IPS-20b (cell line): Measurements from ENCODE around the gene B4GALNT3.

Experiments used
- H3K27ac ChIP-seq: one replicate; pipeline ENCODE4 v1.5.1; 2013; ENCODE audit warnings: low read length
- H3K27me3 ChIP-seq: 2 replicates; pipeline ENCODE4 v1.6.1; 2013; ENCODE audit warnings: mild to moderate bottlenecking, low read length, inconsistent platforms; ENCODE audit not compliant: insufficient read depth
- H3K36me3 ChIP-seq: 2 replicates; pipeline ENCODE4 v1.6.1; 2013; ENCODE audit warnings: low read depth, mild to moderate bottlenecking, inconsistent platforms, low read length, moderate library complexity; ENCODE audit not compliant: insufficient read depth
- H3K4me1 ChIP-seq: 2 replicates; pipeline ENCODE4 v1.6.1; 2013; ENCODE audit warnings: mild to moderate bottlenecking, control low read depth, inconsistent platforms, low read length, moderate library complexity; ENCODE audit not compliant: insufficient read depth
- H3K4me3 ChIP-seq: 2 replicates; pipeline ENCODE4 v1.5.1; 2013; ENCODE audit warnings: mild to moderate bottlenecking, low read length, inconsistent platforms
- H3K9ac ChIP-seq: 2 replicates; pipeline ENCODE4 v1.6.1; 2013; ENCODE audit warnings: low read depth, mild to moderate bottlenecking, inconsistent platforms, low read length, moderate library complexity
- H3K9me3 ChIP-seq: 2 replicates; pipeline ENCODE4 v1.6.1; 2013; ENCODE audit warnings: mild to moderate bottlenecking, low read depth, low read length, inconsistent platforms; ENCODE audit not compliant: insufficient read depth

B4GALNT3 gene

DNA sequence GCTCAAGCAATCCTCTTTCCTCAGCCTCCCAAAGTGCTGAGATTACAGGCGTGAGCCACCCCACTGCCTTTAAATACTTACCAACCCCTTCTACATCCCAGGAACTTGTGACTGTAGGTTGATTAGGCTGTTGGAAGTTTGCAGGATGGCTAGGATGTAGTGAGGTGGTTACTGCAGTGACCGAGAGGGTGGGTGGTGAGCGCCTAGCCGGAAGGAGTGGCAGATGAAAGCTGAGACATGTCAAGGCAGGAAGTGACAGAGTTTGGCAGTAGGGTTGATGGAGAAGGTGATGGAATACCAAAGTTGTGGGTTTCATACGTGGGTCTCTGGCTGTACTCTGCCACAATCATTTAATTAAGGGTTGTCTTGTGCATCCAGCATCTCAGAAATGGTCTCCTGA lies 13.5 kb downstream of the B4GALNT3 start:
- H3K9ac ChIP-seq: no peak overlapping the region
- H3K27me3 ChIP-seq: no peaks in the 10 kb centered on the region
- peaks cover 4% of the 10 kb centered on the region for H3K4me1 ChIP-seq
- H3K9me3 ChIP-seq: no peaks in the 10 kb centered on the region
- no peaks in the 10 kb centered on the region for H3K36me3 ChIP-seq
- H3K4me3 ChIP-seq: no peak overlapping the region
- no peak overlapping the region for H3K27ac ChIP-seq

DNA sequence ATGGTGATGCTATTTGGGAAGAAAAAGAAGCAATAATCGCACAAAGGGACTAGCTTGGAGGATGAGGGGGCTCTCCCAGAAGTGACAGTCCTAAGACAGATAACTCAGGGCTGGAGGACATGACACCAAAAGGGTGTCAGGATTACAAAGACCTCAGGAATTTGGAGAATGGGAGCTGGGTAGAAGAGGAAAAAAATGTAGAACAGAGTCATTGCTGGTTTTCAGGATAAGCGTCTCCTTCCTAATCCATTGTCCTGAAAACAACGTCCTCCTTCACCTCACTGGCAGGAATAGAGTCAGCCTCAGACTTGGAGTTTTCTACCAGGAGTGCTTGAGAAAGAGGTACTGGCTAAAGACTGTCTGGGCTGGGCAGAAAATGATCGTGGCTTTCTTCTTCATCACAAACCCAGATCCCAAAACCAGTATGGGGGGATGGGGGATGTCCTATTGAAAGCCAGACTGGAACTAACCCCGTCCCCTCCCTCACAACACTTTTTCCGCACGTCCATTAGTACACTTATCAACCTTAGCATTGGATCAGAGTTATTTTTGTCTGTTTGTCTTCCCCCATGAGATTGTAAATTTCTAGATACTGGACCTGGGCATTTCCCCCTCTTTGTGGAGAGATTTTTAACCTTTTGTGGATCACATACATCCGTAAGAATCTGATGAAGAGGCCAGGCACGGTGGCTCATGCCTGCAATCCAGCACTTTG lies 14.3 kb downstream of the B4GALNT3 start:
- H3K27ac ChIP-seq: no peak overlapping the region
- H3K9me3 ChIP-seq: no peaks in the 10 kb centered on the region
- no peaks in the 10 kb centered on the region for H3K27me3 ChIP-seq
- no peaks in the 10 kb centered on the region for H3K36me3 ChIP-seq
- H3K4me1 ChIP-seq: peaks cover 4% of the 10 kb centered on the region
- H3K4me3 ChIP-seq: no peak overlapping the region
- H3K9ac ChIP-seq: no peak overlapping the region

DNA sequence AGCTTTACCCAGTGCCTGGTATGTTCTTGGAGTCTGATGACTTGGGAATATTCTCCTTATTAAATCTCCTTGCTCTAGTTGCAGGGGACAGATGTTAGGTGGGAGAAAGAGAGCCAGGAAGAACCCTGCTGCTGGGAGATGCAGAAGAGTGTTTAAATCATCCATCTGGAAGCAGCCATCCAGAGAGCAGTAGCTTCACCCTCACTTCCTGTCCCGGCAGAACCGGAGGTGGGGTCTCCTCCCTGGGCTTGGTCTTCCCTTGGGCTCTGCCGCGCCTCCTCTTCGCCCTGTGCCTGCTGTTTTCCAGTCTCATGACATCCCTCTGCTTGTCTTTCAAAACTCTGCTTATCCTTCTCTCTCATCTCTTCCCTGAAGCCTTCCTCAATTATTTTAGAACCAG lies 15.5 kb downstream of the B4GALNT3 start:
- Histone ChIP-seq H3K4me3 (no peak overlapping the region), H3K9ac (no peak overlapping the region), H3K9me3 (no peaks in the 10 kb centered on the region), H3K4me1 (peaks cover 4% of the 10 kb centered on the region), H3K27ac (no peak overlapping the region), H3K36me3 (no peaks in the 10 kb centered on the region), H3K27me3 (no peaks in the 10 kb centered on the region)

DNA sequence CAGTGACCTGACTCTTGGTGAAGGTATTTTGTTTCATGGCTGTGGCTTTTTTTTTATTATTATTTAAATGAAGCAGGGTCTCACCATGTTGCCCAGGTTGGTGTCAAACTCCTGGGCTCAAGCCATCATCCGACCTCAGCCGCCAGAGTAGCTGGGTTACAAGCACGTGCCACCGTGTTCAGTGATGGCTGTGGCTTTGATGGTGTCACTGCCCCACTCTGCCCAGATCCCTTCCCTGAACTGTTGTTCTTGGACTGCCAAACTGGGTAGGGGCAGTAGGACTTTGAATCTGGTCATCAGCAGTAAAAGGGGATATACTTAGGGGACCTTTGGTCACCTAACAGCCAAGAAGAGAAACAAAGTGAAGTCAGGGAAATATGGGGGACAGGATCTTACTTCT lies 19.4 kb downstream of the B4GALNT3 start:
- Histone ChIP-seq H3K27ac (no peak overlapping the region), H3K36me3 (no peaks in the 10 kb centered on the region), H3K27me3 (no peaks in the 10 kb centered on the region), H3K4me3 (no peak overlapping the region), H3K9ac (no peak overlapping the region), H3K9me3 (no peaks in the 10 kb centered on the region), H3K4me1 (peaks cover 1% of the 10 kb centered on the region)

DNA sequence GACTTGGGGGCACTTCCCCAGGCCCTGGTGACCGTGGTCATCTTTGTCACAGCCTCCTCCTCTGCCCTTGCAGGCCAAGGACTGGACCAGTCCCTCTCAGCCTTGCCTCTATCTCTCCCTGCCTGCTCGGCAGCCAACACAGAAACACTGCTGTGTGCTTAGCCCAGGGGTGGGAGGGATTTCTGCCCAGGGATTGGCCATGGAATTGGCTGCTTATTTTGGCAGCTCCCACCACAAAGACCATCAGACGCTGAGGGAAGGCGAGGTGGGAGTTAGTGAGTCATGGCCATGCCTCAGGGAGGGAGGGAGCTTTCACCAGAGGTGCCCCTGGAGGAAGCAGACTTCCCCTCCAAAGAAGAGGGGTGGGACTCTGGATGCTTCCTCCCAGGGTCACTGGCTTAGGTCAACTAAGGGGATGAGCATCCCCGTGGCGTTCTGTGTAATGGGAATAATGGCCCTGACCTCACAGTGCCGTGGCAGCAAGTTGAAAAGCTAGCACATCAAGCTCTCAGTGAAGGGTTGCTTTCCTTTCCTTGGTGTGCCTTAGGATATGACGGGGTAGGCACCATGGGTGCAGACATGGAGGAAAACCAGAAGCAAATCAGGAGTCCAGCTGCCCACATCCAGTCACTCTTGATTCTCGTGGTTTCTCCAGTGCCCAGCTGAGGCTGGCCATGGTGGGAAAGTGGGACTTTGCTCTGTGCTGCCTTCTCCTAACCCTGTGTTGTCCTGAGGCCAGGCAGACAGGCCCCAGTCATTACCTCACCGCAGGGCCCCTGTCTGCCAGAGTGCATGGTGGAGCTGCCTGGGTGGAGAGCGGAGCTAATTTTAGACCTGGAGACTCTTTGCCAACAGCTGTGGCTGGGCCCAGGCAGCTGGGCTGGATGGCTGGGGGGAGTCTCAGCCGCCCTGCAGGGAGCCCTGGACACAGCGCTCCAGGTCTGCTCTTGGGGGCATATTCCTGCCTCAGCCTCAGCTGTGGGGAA lies 21.4 kb downstream of the B4GALNT3 start:
- H3K4me3 ChIP-seq: no peak overlapping the region
- H3K36me3 ChIP-seq: no peaks in the 10 kb centered on the region
- no peak overlapping the region for H3K27ac ChIP-seq
- H3K9me3 ChIP-seq: no peaks in the 10 kb centered on the region
- H3K27me3 ChIP-seq: no peaks in the 10 kb centered on the region
- H3K9ac ChIP-seq: no peak overlapping the region
- H3K4me1 ChIP-seq: no peaks in the 10 kb centered on the region

DNA sequence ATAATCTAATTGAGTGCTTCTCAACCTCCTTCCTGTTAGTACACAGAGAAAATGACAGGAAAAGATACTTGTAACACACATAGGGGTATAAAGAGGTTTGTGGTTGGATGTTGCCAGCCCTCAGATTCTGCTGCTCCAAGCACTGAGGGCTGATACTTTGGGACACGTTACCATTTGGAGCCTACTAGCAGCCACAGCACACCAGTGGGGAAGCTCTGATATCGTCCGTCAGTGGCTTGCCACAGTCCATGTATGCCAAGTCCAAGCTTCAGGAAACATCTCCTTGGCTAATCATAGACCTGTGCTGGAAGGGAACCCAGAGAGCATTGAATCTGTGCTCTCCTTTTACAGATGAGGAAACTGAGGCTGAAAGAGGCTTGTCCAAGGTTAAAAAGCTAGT lies 22.3 kb downstream of the B4GALNT3 start:
- H3K27ac ChIP-seq: no peak overlapping the region
- H3K36me3 ChIP-seq: no peaks in the 10 kb centered on the region
- no peak overlapping the region for H3K4me3 ChIP-seq
- no peaks in the 10 kb centered on the region for H3K27me3 ChIP-seq
- H3K9me3 ChIP-seq: no peaks in the 10 kb centered on the region
- H3K9ac ChIP-seq: no peak overlapping the region
- no peaks in the 10 kb centered on the region for H3K4me1 ChIP-seq

DNA sequence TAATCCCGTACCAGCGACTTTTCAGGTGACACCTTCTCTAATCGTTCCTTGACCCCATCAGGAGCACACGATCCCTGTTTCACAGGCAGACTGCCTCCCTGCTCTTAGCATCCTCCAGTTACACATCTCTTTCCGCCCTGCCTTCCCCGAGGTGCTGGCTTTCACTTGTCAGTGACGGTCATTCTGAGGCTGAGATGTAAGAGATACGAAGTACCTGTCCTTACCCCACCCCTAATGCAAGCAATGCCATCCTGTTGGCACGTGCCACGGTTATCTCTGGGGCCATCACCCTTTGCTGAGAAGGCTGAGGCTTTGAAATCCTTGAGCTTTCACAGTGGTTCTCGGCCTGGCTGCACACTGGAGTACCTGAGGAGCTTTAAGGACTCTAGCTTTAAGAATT lies 24.4 kb downstream of the B4GALNT3 start:
- no peaks in the 10 kb centered on the region for H3K4me1 ChIP-seq
- H3K4me3 ChIP-seq: no peak overlapping the region
- H3K9ac ChIP-seq: no peak overlapping the region
- H3K27ac ChIP-seq: no peak overlapping the region
- no peaks in the 10 kb centered on the region for H3K9me3 ChIP-seq
- no peaks in the 10 kb centered on the region for H3K36me3 ChIP-seq
- H3K27me3 ChIP-seq: no peaks in the 10 kb centered on the region

DNA sequence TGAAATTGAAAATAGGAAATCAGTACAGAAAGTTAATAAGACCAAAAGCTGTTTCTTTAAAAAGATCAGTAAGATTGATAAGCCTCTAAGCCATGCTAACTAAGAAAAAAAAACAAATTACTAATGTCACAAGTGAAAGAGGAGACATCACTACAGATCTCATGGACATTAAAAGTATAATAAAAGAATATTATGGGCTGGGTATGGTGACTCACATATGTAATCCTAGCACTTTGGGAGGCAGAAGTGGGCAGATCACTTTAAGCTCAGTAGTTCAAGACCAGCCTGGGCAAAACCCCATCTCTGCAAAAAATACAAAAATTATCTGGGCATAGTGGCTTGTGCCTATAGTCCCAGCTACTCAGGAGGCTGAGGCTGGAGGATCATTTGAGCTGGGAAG lies 30.5 kb downstream of the B4GALNT3 start:
- Histone ChIP-seq H3K9me3 (peaks cover 23% of the 10 kb centered on the region), H3K4me1 (no peaks in the 10 kb centered on the region)

DNA sequence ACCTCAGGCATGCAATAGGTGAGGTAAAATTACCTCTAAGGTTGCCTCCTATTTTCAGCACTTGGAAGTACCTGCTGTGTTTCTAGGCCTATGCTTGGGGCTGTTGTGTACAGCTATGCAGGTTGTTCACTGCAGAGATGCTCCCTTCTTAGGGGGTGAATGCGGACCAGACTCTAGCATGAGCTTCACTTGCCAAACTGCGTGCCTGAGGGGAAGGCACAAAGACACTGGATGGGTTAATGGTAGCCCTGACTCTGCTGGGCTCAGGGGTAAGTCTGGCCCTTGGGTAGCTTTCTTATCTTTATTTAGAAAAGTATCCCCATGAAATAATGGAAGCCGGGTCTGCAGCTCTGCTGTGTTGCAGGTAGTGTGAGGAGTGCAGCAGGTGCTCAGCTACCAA lies 35.7 kb downstream of the B4GALNT3 start:
- H3K27me3 ChIP-seq: no peaks in the 10 kb centered on the region
- no peak overlapping the region for H3K4me3 ChIP-seq
- no peaks in the 10 kb centered on the region for H3K36me3 ChIP-seq
- peaks cover 23% of the 10 kb centered on the region for H3K9me3 ChIP-seq
- no peaks in the 10 kb centered on the region for H3K4me1 ChIP-seq
- no peak overlapping the region for H3K27ac ChIP-seq
- no peak overlapping the region for H3K9ac ChIP-seq

More for the DNA sequence above, 30.5 kb downstream of the B4GALNT3 start:
- H3K27ac ChIP-seq: no peak overlapping the region
- H3K4me3 ChIP-seq: no peak overlapping the region
- no peak overlapping the region for H3K9ac ChIP-seq
- no peaks in the 10 kb centered on the region for H3K36me3 ChIP-seq
- no peaks in the 10 kb centered on the region for H3K27me3 ChIP-seq

DNA sequence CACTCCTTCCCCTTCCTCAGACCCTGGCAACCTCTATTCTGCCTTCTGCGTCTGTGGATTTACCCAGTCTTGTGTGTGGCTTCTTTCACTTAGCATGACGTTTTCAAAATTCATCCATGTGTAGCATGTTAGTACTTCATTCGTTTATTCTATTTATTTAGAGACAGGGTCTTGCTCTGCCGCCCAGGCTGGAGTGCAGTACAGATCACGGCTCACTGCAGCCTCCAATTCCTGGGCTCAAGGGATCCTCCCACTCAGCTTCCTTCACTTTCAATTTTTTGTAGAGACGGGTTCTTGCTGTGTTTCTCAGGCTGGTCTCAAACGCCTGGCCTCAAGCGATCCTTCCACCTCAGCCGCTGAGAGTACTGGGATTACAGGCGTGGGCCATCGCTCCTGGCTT lies 37.0 kb downstream of the B4GALNT3 start:
- no peaks in the 10 kb centered on the region for H3K27me3 ChIP-seq
- H3K9ac ChIP-seq: no peak overlapping the region
- peaks cover 18% of the 10 kb centered on the region for H3K9me3 ChIP-seq
- no peaks in the 10 kb centered on the region for H3K4me1 ChIP-seq
- no peak overlapping the region for H3K4me3 ChIP-seq
- no peak overlapping the region for H3K27ac ChIP-seq
- no peaks in the 10 kb centered on the region for H3K36me3 ChIP-seq

DNA sequence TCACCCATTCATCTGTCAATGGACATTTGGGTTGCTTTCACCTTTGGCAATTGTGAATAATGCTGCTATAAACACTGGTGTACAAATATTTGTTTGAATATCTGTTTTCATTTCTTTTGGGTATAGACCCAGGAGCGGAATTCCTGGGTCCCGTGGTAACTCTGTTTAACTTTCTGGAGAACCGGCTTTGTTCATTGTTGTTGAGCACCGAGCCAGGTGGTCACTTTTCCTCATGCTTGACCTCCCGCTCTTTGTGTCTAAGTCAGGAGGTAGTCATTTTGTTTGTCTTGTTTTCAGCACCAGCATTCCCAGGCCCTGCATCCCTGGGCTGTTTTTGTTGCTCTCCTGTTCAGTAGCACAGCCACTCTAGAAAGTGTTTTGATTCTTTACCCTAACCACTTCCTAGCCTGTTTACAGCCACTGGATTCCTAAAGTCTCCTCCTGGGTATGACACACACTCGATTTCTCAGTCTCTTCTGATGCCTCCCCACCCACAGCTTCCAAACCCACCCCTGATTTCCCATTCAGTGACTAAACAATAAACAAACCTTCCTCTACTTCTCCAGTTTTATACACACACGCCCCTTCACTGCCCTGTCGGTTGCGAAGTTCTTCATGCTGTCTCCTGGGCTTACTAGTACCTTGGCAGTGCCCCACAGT lies 37.9 kb downstream of the B4GALNT3 start:
- no peaks in the 10 kb centered on the region for H3K27me3 ChIP-seq
- H3K27ac ChIP-seq: no peak overlapping the region
- H3K9ac ChIP-seq: no peak overlapping the region
- H3K4me1 ChIP-seq: 0 out of 2 replicates have a peak, but pooled peaks cover under 1% of the 10 kb centered on the region
- peaks cover 10% of the 10 kb centered on the region for H3K9me3 ChIP-seq
- H3K36me3 ChIP-seq: no peaks in the 10 kb centered on the region
- no peak overlapping the region for H3K4me3 ChIP-seq
